Right lung (tissue), 10 donors: ENCODE data around the gene BORA. TPM values are rescaled to one million over a fixed set of nuclear protein-coding genes. Genes with fewer than 3 reads are reported as not detected.
"Not testable (repeated sequence)": the region's sequence is repeated elsewhere in the genome, so short reads cannot be mapped to it uniquely, and the experiment has no call there.

Source experiments
- DNase-seq, 2 donors: peaks; one replicate each; pipeline ENCODE4 v3.0.0-alpha.2; 2013
- long read RNA-seq, 8 donors: transcript quantifications; one replicate each; lab custom pipeline, GENCODE V29; 2026
- polyA plus RNA-seq, 5 donors: library from polyadenylated mRNA; unstranded; fragments of 120-200 nt; gene quantifications; one replicate each; pipeline versions ENCODE4 v1.2.1 to v1.2.3, GENCODE V29; 2013; ENCODE audit warnings: inconsistent platforms in 1 of 5, low replicate concordance in 1 of 5; ENCODE audit not compliant: insufficient read length in 5 of 5, insufficient read depth in 1 of 5

BORA gene
- polyA plus RNA-seq, result 10 to 100 TPM in 3 of 5 donors, 1 to 10 TPM in 2; 7.5 to 21.1 (median 11.0) TPM
- long read RNA-seq, donor 1, partial matches to known transcripts, result 42 of 47 reads
- long read RNA-seq, donor 1, other reads (novel, unspliced or antisense), result 5 of 47 reads
- long read RNA-seq, donor 2, partial matches to known transcripts, result 6 of 7 reads
- long read RNA-seq, donor 2, other reads (novel, unspliced or antisense), result 0 of 7 reads
- long read RNA-seq, donor 3, partial matches to known transcripts, result 0 of 3 reads
- long read RNA-seq, donor 3, other reads (novel, unspliced or antisense), result 0 of 3 reads
- long read RNA-seq, donor 4, partial matches to known transcripts, result 36 of 36 reads
- long read RNA-seq, donor 4, other reads (novel, unspliced or antisense), result 0 of 36 reads
- long read RNA-seq, donor 5, partial matches to known transcripts, result 0 of 2 reads
- long read RNA-seq, donor 5, other reads (novel, unspliced or antisense), result 0 of 2 reads
- long read RNA-seq, donor 6, partial matches to known transcripts, result 65 of 69 reads
- long read RNA-seq, donor 6, other reads (novel, unspliced or antisense), result 0 of 69 reads
- long read RNA-seq, donor 7, partial matches to known transcripts, result 19 of 26 reads
- long read RNA-seq, donor 7, other reads (novel, unspliced or antisense), result 6 of 26 reads
- long read RNA-seq, donor 8, result 0 reads

- peak; percentile 97 for DNase-seq
Observed at GRCh38 chr13:72727417-72728289, at the start of gene BORA, which contains the start of gene MZT1. Gene BORA, plus strand, starts transcription at chr13:72727923. Its CDS starts 1,018 bp downstream, at chr13:72728941. Gene MZT1, minus strand, starts transcription at chr13:72727629. Its CDS starts 27 bp downstream, at chr13:72727602.

DNA sequence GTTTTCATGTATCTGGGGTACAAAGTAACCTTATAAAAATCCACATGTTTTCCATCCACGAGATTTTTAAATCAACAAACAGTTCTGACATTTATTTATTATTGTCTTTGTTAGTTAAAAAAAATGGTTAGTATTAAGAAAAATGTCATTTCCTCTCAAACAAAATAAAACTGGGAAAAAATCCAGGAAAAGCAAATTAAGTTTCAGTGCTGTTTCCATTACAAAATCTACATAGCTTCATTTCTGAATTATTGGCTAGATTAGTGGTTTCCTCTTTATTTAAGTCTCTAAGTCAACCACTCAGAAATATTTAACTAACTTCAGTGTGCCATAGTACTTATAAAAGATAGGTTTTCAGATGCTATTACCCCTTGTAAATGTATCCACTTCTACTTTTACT is 49.4 kb upstream of the BORA start:
- DNase-seq, result no peak

GRCh38 chr13:72680353-72680752 is 47.4 kb upstream of the BORA start:
- DNase-seq, result no peak

- no peak for DNase-seq
Observed at GRCh38 chr13:72686766-72687165, 41.0 kb upstream of the BORA start.

DNA sequence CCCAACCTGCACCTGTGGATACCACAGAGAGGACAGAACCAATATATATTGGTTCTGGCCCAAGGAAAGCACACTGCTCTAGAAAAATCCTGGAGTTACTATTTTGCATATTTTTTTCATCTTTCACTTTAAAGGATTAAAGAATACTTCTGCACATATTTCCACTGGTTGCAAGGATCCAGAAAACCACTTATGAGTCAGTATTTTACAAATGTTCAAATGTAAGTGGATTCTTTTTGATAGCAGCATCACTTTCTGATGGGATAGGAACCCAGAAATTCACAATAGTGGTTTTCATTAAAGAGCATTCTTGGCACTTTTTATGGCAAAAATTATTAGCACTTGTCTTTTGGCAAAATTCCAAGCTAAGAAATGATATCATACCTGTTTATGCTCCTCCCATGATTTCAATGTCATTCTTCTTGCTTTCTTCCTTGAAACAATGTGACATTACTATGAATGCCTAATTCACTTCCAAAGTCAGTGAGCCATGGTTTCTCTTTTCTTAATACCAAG is 38.5 kb upstream of the BORA start:
- DNase-seq, result no peak

DNA sequence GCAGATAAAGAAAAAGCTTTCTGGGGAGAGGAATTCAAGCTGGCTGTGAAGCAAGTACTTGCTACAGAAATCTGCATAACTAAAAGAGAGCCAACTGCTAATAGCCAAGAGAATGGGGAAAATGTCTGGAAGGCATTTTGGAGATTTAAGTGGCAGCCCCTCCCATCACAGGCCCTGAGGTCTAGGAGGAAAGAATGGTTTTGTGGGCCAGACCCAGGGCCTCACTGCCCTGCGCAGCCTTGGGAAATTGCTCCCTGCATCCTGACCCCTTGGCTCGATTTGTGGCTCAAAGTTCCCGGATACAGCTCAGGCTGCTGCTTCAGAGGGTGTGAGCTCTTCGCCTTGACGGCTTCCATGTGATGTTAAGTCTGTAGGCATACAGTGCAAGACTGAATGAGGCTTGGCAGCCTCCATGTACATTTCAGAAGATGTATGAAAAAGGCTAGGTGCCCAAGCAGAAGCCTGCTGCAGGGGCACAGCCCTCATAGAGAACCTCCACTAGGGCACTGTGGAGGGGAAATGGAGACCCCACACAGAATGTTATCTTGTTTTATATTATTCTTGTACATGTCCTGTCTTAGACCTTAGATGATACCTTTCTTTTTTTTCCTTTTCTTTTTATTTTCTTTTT is 34.7 kb upstream of the BORA start:
- no peak for DNase-seq

- DNase-seq, result no peak
Observed at GRCh38 chr13:72693832-72694231, 33.9 kb upstream of the BORA start.

DNA sequence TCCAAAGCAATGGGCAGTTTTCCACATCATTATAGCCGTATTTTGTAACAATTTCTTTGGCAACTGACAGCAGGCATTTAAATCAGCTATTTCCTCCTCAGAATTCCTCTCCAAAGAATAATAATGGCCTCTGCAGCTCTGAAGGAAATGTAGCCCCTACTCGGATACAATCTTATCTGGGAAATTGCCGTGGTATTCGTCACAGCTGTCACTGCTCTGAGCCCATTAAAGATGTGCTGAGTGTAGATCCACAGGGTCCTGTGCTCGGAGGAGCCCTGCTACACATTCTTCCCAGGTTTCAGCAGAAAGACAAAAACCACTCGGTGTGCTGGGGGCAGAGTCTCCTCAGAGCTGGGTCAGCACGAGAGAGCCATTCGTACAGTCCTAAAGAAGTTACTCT is 33.4 kb upstream of the BORA start:
- no peak for DNase-seq

GRCh38 chr13:72696579-72696978 is 31.1 kb upstream of the BORA start:
- no peak for DNase-seq

DNA sequence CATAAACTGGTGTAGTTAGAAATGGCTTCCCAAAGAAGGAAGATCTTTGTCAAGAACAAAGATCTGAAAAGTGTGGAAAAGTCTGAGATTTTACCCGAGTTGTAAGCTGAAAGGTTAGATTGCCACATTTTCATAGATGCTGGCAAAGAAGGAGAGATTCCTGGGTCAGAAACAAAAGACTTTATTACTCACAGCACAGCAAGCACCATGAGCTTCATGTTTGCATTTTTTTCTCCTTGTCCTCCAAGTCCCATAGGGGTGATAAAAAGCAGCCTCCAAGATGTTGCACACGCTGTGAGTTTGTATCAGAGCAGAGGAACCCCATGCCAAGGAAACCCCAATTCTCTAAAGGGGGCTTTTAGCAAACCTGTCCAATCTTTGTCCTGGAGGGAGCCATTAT is 29.6 kb upstream of the BORA start:
- no peak for DNase-seq

- no peak for DNase-seq
Observed at GRCh38 chr13:72700509-72700908, 27.2 kb upstream of the BORA start.

- no peak for DNase-seq
Observed at GRCh38 chr13:72716776-72717175, 10.9 kb upstream of the BORA start.

DNA sequence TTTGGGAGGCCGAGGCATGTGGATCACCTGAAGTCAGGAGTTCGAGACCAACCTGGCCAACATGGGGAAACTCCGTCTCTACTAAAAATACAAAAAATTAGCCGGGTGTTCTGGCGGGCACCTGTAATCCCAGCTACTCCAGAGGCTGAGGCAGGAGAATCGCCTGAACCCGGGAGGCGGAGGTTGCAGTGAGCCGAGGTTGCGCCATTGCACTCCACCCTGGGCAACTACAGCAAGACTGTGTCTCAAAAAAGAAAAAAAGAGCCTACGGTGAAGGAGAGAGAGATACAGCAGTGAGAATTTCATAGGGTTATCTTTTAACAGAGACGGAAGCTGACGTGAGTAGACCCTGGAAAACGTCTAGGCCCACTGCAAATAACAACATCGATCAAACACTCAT is 1.5 kb upstream of the BORA start:
- not testable (repeated sequence) for DNase-seq

DNA sequence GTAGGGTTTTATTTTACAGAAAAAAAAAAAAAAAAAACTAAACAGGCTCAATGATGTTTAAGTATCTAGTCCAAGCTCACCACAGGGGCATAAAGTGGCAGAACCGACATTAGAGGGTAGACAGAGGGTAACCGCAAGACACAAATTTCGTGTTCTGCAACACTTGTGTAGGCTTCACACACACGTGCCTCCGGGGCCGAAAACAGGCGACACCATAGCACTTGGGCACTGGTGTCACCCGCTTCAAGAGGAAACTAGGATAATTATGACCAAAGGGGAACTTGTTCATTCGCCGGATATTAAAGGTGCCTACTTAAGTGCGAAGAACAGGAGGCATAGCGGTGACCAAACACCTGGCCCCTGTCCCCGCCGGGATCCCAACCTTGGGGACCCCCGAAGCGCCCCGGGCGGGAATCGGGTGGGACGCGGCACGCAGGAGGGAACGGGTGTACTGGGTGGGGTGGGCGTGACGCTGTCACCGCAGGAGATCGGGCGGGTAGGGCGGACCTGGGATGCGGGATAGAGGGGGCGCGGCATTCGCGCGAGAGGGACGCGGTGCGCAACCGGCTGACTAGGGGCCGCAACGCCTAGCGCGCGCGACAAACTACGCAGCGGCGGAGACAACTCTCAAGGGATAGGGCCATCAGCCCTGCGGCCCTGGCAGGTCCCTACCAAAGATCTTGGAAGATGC is 852 bp upstream of the BORA start:
- peak; percentile 14 to 18 for DNase-seq

GRCh38 chr13:72728290-72728605 is 525 bp downstream of the BORA start:
- DNase-seq, result peak in 1 of 2 donors; percentile 0

- no peak for DNase-seq
Observed at GRCh38 chr13:72737033-72737432, 9.3 kb downstream of the BORA start.

- DNase-seq, result no peak
Observed at GRCh38 chr13:72740015-72740414, 12.3 kb downstream of the BORA start.

DNA sequence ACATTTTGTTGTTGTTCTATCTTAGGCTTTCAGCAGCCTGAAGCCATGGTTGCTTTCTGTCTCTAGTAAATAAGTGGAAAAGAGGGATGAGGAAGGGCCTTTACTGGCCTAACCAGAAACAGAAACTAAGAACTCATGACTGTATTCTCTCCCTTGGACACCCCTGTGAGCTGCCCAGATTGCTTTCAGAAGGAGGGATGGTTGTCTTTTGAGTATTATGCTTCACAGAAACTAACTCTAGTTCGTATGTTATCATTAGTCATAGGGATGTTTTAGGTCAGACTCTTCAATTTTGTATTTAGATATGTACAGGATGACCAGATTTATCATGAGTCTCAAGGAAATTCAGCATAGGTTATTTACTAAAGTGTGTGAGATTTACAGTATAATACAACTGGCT is 17.5 kb downstream of the BORA start:
- no peak for DNase-seq

DNA sequence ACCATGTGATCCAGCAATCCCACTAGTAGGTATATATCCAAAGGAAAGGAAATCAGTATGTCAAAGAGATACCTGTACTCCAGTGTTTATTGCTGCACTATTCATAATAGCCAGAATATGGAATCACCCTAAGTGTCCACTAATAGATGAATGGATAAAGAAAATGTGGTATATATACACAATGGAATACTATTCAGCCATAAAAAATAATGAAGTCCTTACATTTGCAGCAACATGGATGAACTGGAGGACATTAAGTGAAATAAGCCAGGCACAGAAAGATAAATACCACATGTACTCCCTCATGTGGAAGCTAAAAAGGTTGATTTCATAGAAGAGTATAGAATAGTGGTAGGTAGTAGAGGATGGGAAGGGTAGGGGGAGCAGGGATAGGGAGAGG is 23.5 kb downstream of the BORA start:
- DNase-seq, result no peak

- DNase-seq, result no peak
Observed at GRCh38 chr13:72754111-72754510, 26.4 kb downstream of the BORA start.
